Type B pancreatic cell (in vitro differentiated cells): ENCODE results near the gene IQSEC1. TPM values are rescaled to one million over a fixed set of nuclear protein-coding genes. Genes with fewer than 3 reads are reported as not detected.

Source experiments
- DNase-seq: peaks from one replicate; pipeline ENCODE4 v3.0.0; 2021; ENCODE audit warnings: mixed read lengths; ENCODE audit not compliant: unreplicated experiment; ENCODE audit errors: extremely low spot score
- H3K27ac Mint-ChIP-seq: 2 replicates; pipeline ENCODE4 v1.8.0; 2021; ENCODE audit warnings: mild to moderate bottlenecking, mixed read lengths
- H3K27me3 Mint-ChIP-seq: 2 replicates; pipeline ENCODE4 v1.8.0; 2021; ENCODE audit warnings: mixed read lengths
- H3K36me3 Mint-ChIP-seq: 2 replicates; pipeline ENCODE4 v1.8.0; 2021; ENCODE audit warnings: mixed read lengths
- H3K4me1 Mint-ChIP-seq: one replicate; pipeline ENCODE4 v1.8.0; 2021; ENCODE audit warnings: mixed read lengths; ENCODE audit not compliant: unreplicated experiment
- H3K4me3 Mint-ChIP-seq: 2 replicates; pipeline ENCODE4 v1.8.0; 2021; ENCODE audit warnings: mild to moderate bottlenecking, mixed read lengths
- H3K9me3 Mint-ChIP-seq: 2 replicates; pipeline ENCODE4 v1.8.0; 2021; ENCODE audit warnings: mixed read lengths
- total RNA-seq: library from RNA; stranded (reverse); gene quantifications from 2 replicates; pipeline ENCODE4 v1.2.1, GENCODE V29; 2021; ENCODE audit warnings: low replicate concordance
- TF ChIP-seq, protein P1 (sequence below): fragments of 200-600 bp; sonication (generic); conservative IDR thresholded peaks from 2 replicates; pipeline ENCODE4 v1.5.0; 2021; ENCODE audit warnings: antibody characterized with exemption, mild to moderate bottlenecking

IQSEC1 gene
- total RNA-seq, 1 donor from 2014 or later: 33.1 TPM

DNA sequence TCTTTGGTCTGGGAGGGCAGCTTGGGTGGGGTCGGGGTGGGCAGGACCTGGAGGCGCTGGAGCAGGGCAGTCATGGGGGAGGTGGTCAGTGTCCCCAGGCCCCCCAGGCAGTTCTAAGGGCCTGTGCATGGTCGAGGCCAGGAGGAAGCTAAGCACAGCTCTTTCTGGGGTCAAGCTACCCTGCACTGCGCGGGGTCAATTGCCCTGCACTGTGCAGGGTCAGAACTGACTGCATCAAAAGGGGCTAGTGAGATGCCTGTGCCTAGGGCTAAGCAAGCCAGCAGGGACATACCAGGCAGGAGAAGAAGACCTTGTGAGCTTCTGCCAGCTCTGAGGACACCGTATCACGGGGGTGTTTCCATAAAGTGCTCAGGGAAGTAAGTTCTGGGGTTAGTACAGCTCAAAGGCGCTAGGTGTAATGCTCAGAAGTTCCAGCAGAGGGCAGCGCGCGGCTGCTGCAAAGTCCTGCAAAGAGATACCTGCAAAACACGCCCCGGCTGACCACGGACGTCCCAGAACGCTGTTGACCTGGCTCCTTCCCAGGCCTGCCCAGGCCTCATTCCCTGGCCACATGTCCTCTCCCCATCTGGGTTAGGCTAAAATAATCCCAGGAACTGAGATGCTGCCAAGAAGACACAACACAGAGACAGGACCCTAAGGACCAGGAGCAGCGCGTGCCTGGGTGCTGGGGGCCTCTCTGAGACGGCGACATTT, 18.8 kb upstream of the IQSEC1 start:
- Mint-ChIP-seq H3K27ac (no peak overlapping the region), H3K4me1 (peaks cover 11% of the 10 kb centered on the region), H3K36me3 (no peaks in the 10 kb centered on the region), H3K9me3 (no peaks in the 10 kb centered on the region), H3K27me3 (peaks cover 2% of the 10 kb centered on the region), H3K4me3 (no peak overlapping the region)
- TF ChIP-seq, protein P1, sequence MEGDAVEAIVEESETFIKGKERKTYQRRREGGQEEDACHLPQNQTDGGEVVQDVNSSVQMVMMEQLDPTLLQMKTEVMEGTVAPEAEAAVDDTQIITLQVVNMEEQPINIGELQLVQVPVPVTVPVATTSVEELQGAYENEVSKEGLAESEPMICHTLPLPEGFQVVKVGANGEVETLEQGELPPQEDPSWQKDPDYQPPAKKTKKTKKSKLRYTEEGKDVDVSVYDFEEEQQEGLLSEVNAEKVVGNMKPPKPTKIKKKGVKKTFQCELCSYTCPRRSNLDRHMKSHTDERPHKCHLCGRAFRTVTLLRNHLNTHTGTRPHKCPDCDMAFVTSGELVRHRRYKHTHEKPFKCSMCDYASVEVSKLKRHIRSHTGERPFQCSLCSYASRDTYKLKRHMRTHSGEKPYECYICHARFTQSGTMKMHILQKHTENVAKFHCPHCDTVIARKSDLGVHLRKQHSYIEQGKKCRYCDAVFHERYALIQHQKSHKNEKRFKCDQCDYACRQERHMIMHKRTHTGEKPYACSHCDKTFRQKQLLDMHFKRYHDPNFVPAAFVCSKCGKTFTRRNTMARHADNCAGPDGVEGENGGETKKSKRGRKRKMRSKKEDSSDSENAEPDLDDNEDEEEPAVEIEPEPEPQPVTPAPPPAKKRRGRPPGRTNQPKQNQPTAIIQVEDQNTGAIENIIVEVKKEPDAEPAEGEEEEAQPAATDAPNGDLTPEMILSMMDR: peak; percentile 96
- DNase-seq: peak; percentile 87

DNA sequence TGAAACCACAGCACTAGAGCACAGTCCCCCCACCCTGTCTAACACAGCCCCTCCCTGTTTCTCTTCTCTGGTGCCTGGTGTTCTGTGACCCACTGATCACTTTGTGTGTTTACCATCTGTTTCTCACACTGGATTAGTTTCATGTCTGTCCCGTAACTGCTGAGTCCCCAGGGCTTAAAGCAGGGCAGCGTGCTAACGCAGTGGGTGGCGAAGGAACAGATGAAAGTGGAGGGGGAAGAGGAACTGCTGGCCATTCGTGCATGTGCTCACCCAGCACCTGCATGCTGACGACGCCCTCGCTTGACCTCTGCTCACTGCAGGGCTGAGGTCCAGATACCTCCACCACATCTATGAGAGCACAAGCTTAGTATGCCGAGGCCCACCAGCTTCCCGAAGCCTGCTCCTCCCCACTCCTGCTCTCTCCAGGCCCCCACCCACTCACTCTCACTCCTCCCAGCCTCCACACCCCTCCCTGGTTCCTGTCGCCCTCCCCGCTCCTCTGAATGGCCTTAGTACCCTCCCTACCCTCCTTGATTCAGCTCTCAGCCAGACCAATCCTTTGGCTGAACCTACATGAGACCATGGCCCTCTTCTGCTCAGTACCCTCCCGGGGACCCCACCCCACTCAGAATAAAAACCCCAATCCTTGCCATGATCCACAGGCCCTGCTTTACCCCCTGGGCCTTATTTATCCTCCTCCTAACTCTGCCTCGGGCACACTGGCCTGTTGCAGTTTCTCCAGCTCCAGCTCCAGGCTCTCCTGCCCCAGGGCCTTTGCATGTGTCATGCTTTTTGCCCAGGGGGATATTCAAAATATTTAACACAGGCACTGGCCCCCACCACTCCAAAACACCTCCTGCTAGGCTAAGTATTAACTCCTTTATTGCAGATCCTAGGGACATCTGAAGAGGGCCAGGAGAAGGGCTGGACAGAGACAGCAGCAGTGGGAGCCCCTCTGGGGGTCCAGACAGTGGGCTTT, 15.1 kb upstream of the IQSEC1 start:
- peaks cover 7% of the 10 kb centered on the region for H3K4me1 Mint-ChIP-seq
- peak overlapping the region; percentile 18 for H3K27ac Mint-ChIP-seq
- no peaks in the 10 kb centered on the region for H3K9me3 Mint-ChIP-seq
- TF ChIP-seq, protein P1: no peak
- peaks cover 4% of the 10 kb centered on the region for H3K27me3 Mint-ChIP-seq
- H3K36me3 Mint-ChIP-seq: no peaks in the 10 kb centered on the region
- no peak for DNase-seq
- H3K4me3 Mint-ChIP-seq: no peak overlapping the region

DNA sequence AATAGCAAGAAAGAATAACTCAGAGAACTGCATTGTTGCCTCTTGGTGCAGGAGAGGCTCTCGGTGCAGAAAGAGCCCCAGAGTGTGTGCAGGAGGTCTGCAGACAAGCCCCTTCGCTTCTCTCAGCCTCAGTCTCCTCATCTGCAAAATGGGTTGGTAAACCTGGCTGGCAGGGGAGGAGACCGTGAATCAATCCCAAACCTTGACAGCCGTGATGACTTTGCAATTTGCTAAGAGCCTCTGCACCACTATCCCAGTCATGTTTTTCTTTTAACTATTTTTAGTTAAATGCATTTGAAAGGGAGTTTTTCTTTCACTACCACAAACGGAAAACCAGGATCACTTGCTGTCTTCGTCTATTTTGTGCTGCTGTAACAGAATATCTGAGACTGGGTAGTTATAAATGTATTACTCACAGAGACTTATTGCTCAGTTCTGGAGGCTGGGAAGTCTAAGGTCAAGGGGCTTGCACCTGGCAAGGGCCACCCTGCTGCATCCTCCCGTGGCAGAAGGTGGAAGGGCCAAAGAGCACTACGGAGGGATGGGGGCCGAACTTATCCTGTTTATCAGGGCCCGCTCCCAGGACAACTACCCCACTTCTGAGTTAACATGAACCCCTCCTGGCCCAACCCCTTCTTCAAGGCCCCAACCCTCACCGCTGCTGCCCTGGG, 14.2 kb upstream of the IQSEC1 start:
- TF ChIP-seq, protein P1: no peak
- no peaks in the 10 kb centered on the region for H3K36me3 Mint-ChIP-seq
- H3K27me3 Mint-ChIP-seq: peaks cover 7% of the 10 kb centered on the region
- DNase-seq: no peak
- H3K4me1 Mint-ChIP-seq: peaks cover 7% of the 10 kb centered on the region
- H3K4me3 Mint-ChIP-seq: no peak overlapping the region
- peak overlapping the region; percentile 18 for H3K27ac Mint-ChIP-seq
- H3K9me3 Mint-ChIP-seq: no peaks in the 10 kb centered on the region

DNA sequence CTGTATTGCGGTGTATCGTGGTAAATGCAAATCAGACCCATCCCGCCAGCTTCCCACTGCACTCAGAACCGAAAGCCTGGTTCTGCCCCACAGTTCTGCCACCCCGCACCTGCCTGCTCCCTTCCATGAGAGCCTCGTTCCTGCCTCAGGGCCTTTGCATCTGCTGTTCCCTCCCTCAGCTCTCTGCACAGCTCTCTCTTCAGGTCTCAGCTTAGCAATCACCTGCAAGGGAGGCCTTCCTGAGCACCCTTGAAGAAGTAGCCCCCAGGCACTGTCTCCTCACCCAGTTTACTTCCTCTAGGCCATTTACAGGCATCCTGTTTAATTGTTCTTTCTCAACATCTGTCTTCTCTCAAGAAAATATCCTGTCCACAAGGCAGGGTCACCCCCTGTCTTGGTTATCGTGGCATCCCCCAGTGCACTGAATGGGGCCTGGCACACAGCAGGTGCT, 13.3 kb upstream of the IQSEC1 start:
- Mint-ChIP-seq H3K4me1 (peaks cover 7% of the 10 kb centered on the region), H3K27ac (no peak overlapping the region), H3K4me3 (no peak overlapping the region), H3K9me3 (no peaks in the 10 kb centered on the region), H3K27me3 (peaks cover 7% of the 10 kb centered on the region), H3K36me3 (no peaks in the 10 kb centered on the region)
- TF ChIP-seq, protein P1: no peak
- no peak for DNase-seq

DNA sequence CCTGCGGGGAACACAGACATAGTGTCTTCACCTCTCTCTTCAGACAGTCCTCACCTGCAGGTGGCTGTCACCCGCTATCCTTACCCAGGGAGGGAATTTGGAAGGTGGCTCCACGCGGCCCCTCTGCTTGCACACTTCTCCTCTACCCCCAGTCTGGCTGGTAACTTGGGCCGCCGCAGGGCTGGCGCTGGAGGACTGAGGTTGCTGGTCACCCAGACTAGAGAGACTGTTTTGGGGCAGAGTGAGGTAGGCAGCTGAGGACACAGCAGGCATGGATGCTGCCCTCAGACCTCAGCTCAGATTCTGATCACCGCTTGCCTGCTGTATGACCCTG, 12.6 kb upstream of the IQSEC1 start:
- Mint-ChIP-seq H3K4me1 (peaks cover 7% of the 10 kb centered on the region), H3K36me3 (no peaks in the 10 kb centered on the region), H3K9me3 (no peaks in the 10 kb centered on the region), H3K27me3 (peaks cover 7% of the 10 kb centered on the region), H3K27ac (no peak overlapping the region), H3K4me3 (no peak overlapping the region)
- no peak for DNase-seq
- TF ChIP-seq, protein P1: no peak
